ENCODE data around the gene GPR32. TPM values are rescaled to one million over a fixed set of nuclear protein-coding genes. Genes with fewer than 3 reads are reported as not detected.
"Not testable (repeated sequence)": the region's sequence is repeated elsewhere in the genome, so short reads cannot be mapped to it uniquely, and the experiment has no call there.

GPR32 gene
- total and polyA plus RNA-seq, 2 of the 8 experiments (the other 6 are each of a cell fraction or from before 2014, with no cell fraction given), result not detected

GRCh38 chr19:50764409-50764808, 5.9 kb upstream of the GPR32 start (continued):
- TF ChIP-seq SP1 (IDR thresholded peaks at IDR 0.05; ENCODE audit: low read depth, low read length), result no peak
- TF ChIP-seq YY1 (IDR thresholded peaks at IDR 0.05; ENCODE audit: low read depth, low read length), result no peak
- no peak for TF ChIP-seq ATF2 (IDR thresholded peaks at IDR 0.05; ENCODE audit: low read length)

GRCh38 chr19:50766746-50767145, 3.5 kb upstream of the GPR32 start:
- H2BK120ac ChIP-seq (replicated peaks; ENCODE audit: low read depth, low read length); H3K79me2 ChIP-seq (ENCODE audit: control insufficient read depth in 1 of 2, insufficient read depth in 2 of 2, low read length in 2 of 2); H3K27me3 ChIP-seq (replicated peaks in 1 of 4; ENCODE audit: control insufficient read depth in 3 of 4, extremely low read depth in 1 of 4, insufficient read depth in 3 of 4, low read length in 3 of 4); H4K20me1 ChIP-seq (replicated peaks in 1 of 2; ENCODE audit: control insufficient read depth in 1 of 2, insufficient read depth in 2 of 2, low read length in 2 of 2); H3K23ac ChIP-seq (ENCODE audit: insufficient read length); H3K14ac ChIP-seq (ENCODE audit: insufficient read length); H3K4ac ChIP-seq (replicated peaks; ENCODE audit: insufficient read length, low read depth, low read length); H2BK20ac ChIP-seq (ENCODE audit: low read length); H3K23me2 ChIP-seq (ENCODE audit: low read depth, low read length); H3K56ac ChIP-seq (replicated peaks; ENCODE audit: insufficient read length, low read depth, low read length); H3K27ac ChIP-seq (ENCODE audit: low read depth, low read length); H3K4me1 ChIP-seq (replicated peaks in 1 of 4; ENCODE audit: control insufficient read depth in 3 of 4, insufficient read depth in 4 of 4, low read length in 3 of 4); H4K91ac ChIP-seq (replicated peaks; ENCODE audit: insufficient read length, low read length); H2AK5ac ChIP-seq (ENCODE audit: low read depth, low read length); H2BK5ac ChIP-seq (ENCODE audit: low read depth, low read length); H4K8ac ChIP-seq (ENCODE audit: extremely low read depth, insufficient read depth, low read length); H3K4me2 ChIP-seq (ENCODE audit: insufficient read depth in 1 of 2, low read depth in 2 of 2, low read length in 2 of 2); H3K4me3 ChIP-seq (ENCODE audit: extremely low read depth in 1 of 4, insufficient read depth in 2 of 4, low read depth in 3 of 4, low read length in 4 of 4); H3K9me3 ChIP-seq (ENCODE audit: insufficient read depth in 2 of 2, low read depth in 1 of 2, low read length in 1 of 2); FAIRE-seq; H4K5ac ChIP-seq (ENCODE audit: insufficient read length, low read depth, low read length); H2BK15ac ChIP-seq (ENCODE audit: low read length); H3K18ac ChIP-seq (ENCODE audit: extremely low read depth, low read length); DNase-seq (ENCODE audit: low read depth in 1 of 2, low spot score in 2 of 2); H2BK12ac ChIP-seq (ENCODE audit: low read depth, low read length); H3K79me1 ChIP-seq (ENCODE audit: low read depth, low read length); H3K9ac ChIP-seq (replicated peaks in 1 of 4; ENCODE audit: extremely low read depth in 1 of 4, low read depth in 3 of 4, low read length in 3 of 4); H2AFZ ChIP-seq (ENCODE audit: low read length); H3K36me3 ChIP-seq (ENCODE audit: control insufficient read depth in 2 of 4, insufficient read depth in 4 of 4, low read length in 3 of 4): not testable (repeated sequence)
- POLR2A ChIA-PET (ENCODE audit: partially characterized antibody), result interaction anchor here (0.6 to 1.9 kb wide), 5 partner anchors 12 to 211 kb away, joined by 3 to 4 read pairs (median 3); no protein-coding TSS in a partner anchor
- CTCF ChIA-PET (ENCODE audit: partially characterized antibody), result interaction anchor here (0.9 to 1.5 kb wide), 4 partner anchors 26 to 61 kb away, joined by 3 to 6 read pairs (median 3); no protein-coding TSS in a partner anchor
- 90% methylated on average over 12 of the region's 12 CpGs; no CpG with 5 or more reads in 1 of the 2 experiments for WGBS, 2 experiments (ENCODE audit: extremely low coverage in 1 of 2, insufficient coverage in 1 of 2, insufficient read length in 1 of 2, insufficient replicate concordance in 2 of 2, low coverage in 1 of 2, low lambda C conversion rate in 2 of 2, missing lambda C conversion rate in 1 of 2)
